Fibroblast of lung (primary cell): ENCODE results near the gene DPH3. TPM values are rescaled to one million over a fixed set of nuclear protein-coding genes. Genes with fewer than 3 reads are reported as not detected.

ENCODE experiments used
- DNase-seq, 2 donors: peaks; one replicate each; pipeline versions ENCODE4 v3.0.0 to v3.0.0-alpha.2; 2010; ENCODE audit warnings: low read depth in 2 of 2
- H2AFZ ChIP-seq: 2 replicates; pipeline ENCODE4 v1.5.1; 2012; ENCODE audit warnings: low read length, control low read depth, inconsistent platforms
- H3K27ac ChIP-seq: 2 replicates; pipeline ENCODE4 v1.5.1; 2011; ENCODE audit warnings: low read length, control low read depth; ENCODE audit not compliant: insufficient read depth
- H3K27me3 ChIP-seq: 2 replicates; pipeline ENCODE4 v1.5.1; 2011; ENCODE audit warnings: mild to moderate bottlenecking, low read length; ENCODE audit not compliant: control insufficient read depth, insufficient read depth
- H3K36me3 ChIP-seq: 2 replicates; pipeline ENCODE4 v1.5.1; 2011; ENCODE audit warnings: low read length; ENCODE audit not compliant: control insufficient read depth, insufficient read depth
- H3K4me1 ChIP-seq: 2 replicates; pipeline ENCODE4 v1.5.1; 2011; ENCODE audit warnings: low read length; ENCODE audit not compliant: control insufficient read depth, insufficient read depth; ENCODE audit errors: extremely low read depth
- H3K4me2 ChIP-seq: 2 replicates; pipeline ENCODE4 v1.5.1; 2011; ENCODE audit warnings: low read length, control low read depth; ENCODE audit not compliant: insufficient read depth; ENCODE audit errors: extremely low read depth
- H3K4me3 ChIP-seq, 4 experiments: fragments of 200-600 bp in 1 of 4; sonication (generic) in 1 of 4; replicated peaks in 1 of 4; 2 replicates each; pipeline ENCODE4 v1.5.1; 2011 to 2016; ENCODE audit warnings: low read length in 4 of 4, low read depth in 3 of 4, mild to moderate bottlenecking in 3 of 4, control low read depth in 2 of 4, inconsistent platforms in 1 of 4, mixed read lengths in 1 of 4; ENCODE audit not compliant: insufficient read depth in 1 of 4; ENCODE audit errors: control extremely low read depth in 1 of 4
- H3K79me2 ChIP-seq: 2 replicates; pipeline ENCODE4 v1.5.1; 2012; ENCODE audit warnings: mild to moderate bottlenecking, low read length, inconsistent platforms; ENCODE audit not compliant: control insufficient read depth, insufficient read depth
- H3K9ac ChIP-seq: 2 replicates; pipeline ENCODE4 v1.5.1; 2011; ENCODE audit warnings: mild to moderate bottlenecking, low read length, control low read depth; ENCODE audit not compliant: insufficient read depth
- H3K9me3 ChIP-seq: 2 replicates; pipeline ENCODE4 v1.5.1; 2012; ENCODE audit warnings: low read depth, low read length; ENCODE audit not compliant: control insufficient read depth, insufficient read depth
- H4K20me1 ChIP-seq: 2 replicates; pipeline ENCODE4 v1.5.1; 2011; ENCODE audit warnings: low read length; ENCODE audit not compliant: control insufficient read depth, insufficient read depth; ENCODE audit errors: extremely low read depth
- EZH2 ChIP-seq: IDR thresholded peaks from 2 replicates; pipeline ENCODE4 v1.5.1; 2012; ENCODE audit warnings: low read length, control low read depth, mild to moderate bottlenecking; ENCODE audit errors: missing control alignments
- polyA plus RNA-seq, 2 donors: library from polyadenylated mRNA; depleted of rRNA in 1 of 2; stranded (reverse) in 1 of 2; unstranded in 1 of 2; fragments of >200 nt; gene quantifications; 2 replicates each; pipeline ENCODE4 v1.2.1, GENCODE V29; 2011 to 2012; ENCODE audit warnings: missing spikeins in 1 of 2
- total RNA-seq: library from RNA; depleted of rRNA; stranded (reverse); fragments of >200 nt; gene quantifications from 2 replicates; pipeline ENCODE4 v1.2.1, GENCODE V29; 2014
- TF ChIP-seq, protein P1 (sequence below), 2 donors: IDR thresholded peaks in 1 of 2; conservative IDR thresholded peaks in 1 of 2; 1 replicate in 1 of 2; 2 replicates in 1 of 2; pipeline ENCODE4 v1.5.1; 2011 to 2012; ENCODE audit warnings: low read length in 2 of 2, control low read depth in 1 of 2, inconsistent platforms in 1 of 2, low read depth in 1 of 2, mild to moderate bottlenecking in 1 of 2

DPH3 gene
- total and polyA plus RNA-seq, 2 donors (not counting 1 experiment from before 2014, with no cell fraction given), result 28.1 to 28.2 TPM

DNA sequence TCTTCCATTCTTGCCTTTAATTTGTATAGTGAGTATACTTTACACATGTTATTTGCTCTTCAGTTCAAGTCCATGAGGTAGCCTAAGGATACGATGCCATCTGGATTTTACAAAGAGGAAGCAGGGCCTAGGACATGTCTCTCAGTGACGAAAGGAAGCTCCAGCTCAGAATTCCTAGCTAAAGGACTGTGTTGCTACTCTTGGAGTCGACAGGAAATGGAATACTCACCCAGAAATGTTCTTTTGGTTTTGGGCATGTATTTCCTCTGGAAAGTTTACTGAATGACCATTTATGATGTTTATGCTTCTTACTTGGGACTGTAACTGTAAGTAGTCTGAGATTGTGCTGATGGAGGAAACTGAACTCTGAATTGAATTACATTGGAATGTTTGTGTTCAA, 12.7 kb upstream of the DPH3 start:
- Histone ChIP-seq H2AFZ (no peak overlapping the region), H3K27ac (no peak overlapping the region), H3K36me3 (no peaks in the 10 kb centered on the region), H3K9ac (no peak overlapping the region), H3K4me2 (no peak overlapping the region), H3K4me1 (no peaks in the 10 kb centered on the region), H4K20me1 (no peaks in the 10 kb centered on the region), H3K4me3 (no peak overlapping the region), H3K79me2 (no peaks in the 10 kb centered on the region), H3K9me3 (no peaks in the 10 kb centered on the region), H3K27me3 (no peaks in the 10 kb centered on the region)
- DNase-seq, result no peak
- TF ChIP-seq, protein P1, sequence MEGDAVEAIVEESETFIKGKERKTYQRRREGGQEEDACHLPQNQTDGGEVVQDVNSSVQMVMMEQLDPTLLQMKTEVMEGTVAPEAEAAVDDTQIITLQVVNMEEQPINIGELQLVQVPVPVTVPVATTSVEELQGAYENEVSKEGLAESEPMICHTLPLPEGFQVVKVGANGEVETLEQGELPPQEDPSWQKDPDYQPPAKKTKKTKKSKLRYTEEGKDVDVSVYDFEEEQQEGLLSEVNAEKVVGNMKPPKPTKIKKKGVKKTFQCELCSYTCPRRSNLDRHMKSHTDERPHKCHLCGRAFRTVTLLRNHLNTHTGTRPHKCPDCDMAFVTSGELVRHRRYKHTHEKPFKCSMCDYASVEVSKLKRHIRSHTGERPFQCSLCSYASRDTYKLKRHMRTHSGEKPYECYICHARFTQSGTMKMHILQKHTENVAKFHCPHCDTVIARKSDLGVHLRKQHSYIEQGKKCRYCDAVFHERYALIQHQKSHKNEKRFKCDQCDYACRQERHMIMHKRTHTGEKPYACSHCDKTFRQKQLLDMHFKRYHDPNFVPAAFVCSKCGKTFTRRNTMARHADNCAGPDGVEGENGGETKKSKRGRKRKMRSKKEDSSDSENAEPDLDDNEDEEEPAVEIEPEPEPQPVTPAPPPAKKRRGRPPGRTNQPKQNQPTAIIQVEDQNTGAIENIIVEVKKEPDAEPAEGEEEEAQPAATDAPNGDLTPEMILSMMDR (conservative IDR thresholded peaks at IDR 0.05 in 1 of 2, IDR thresholded peaks at IDR 0.05 in 1 of 2; ENCODE audit: low read depth in 1 of 2, low read length in 2 of 2), result no peak
- TF ChIP-seq EZH2, result no peak

DNA sequence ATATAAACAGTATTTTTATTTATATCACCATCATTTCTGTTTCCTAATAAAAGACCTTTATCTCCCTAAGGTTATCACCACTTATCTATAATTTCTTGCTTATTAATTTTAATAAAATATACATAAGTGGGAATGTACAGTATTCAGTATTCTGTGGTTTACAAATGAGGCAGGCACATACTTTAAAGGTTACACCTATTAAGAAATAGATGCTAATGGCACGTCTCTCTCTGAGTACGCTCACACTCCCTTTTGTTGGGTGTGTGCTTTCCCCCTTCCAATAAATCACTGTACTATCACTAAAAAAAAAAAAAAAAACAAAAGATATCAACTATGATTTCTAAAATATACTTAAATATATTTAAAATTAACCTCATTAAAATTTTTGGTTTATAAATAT, 9.1 kb upstream of the DPH3 start:
- TF ChIP-seq, protein P1 (conservative IDR thresholded peaks at IDR 0.05 in 1 of 2, IDR thresholded peaks at IDR 0.05 in 1 of 2; ENCODE audit: low read depth in 1 of 2, low read length in 2 of 2), result no peak
- no peak for TF ChIP-seq EZH2
- H3K9me3 ChIP-seq, result no peaks in the 10 kb centered on the region
- DNase-seq, result no peak
- H2AFZ ChIP-seq, result no peak overlapping the region
- no peak overlapping the region for H3K27ac ChIP-seq
- no peak overlapping the region for H3K4me2 ChIP-seq
- no peak overlapping the region for H3K4me3 ChIP-seq
- H3K79me2 ChIP-seq, result no peaks in the 10 kb centered on the region
- no peaks in the 10 kb centered on the region for H3K4me1 ChIP-seq
- H3K27me3 ChIP-seq, result no peaks in the 10 kb centered on the region
- no peaks in the 10 kb centered on the region for H4K20me1 ChIP-seq
- no peaks in the 10 kb centered on the region for H3K36me3 ChIP-seq
- no peak overlapping the region for H3K9ac ChIP-seq

DNA sequence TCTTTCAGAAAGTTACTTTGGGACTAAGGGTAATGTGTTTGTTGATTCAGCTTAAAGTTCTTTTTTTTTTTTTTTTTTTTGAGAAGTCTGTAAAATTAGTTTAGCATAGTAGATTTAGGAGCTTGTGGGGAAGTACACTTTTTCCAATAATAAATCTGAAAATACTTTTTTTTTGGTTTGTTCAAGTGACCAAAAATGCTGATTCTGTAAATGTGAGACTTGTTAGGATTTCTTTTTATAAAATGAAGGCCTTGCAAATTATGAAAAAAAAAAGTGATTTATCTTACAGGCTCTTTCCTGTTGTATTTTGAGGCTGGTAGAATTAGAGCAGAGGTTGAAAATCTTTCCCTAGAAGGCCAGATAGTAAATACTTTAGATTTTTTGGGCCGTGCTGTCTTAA, 7.8 kb upstream of the DPH3 start:
- Histone ChIP-seq H3K79me2 (no peaks in the 10 kb centered on the region), H4K20me1 (no peaks in the 10 kb centered on the region), H3K4me1 (no peaks in the 10 kb centered on the region), H3K27me3 (no peaks in the 10 kb centered on the region), H3K9ac (no peak overlapping the region), H3K9me3 (no peaks in the 10 kb centered on the region), H3K4me2 (no peak overlapping the region), H3K4me3 (no peak overlapping the region), H3K36me3 (no peaks in the 10 kb centered on the region), H3K27ac (no peak overlapping the region), H2AFZ (no peak overlapping the region)
- DNase-seq, result no peak
- TF ChIP-seq, protein P1 (conservative IDR thresholded peaks at IDR 0.05 in 1 of 2, IDR thresholded peaks at IDR 0.05 in 1 of 2; ENCODE audit: low read depth in 1 of 2, low read length in 2 of 2), result no peak
- no peak for TF ChIP-seq EZH2
